ENCODE results near the gene TSPAN13.

The TSPAN13 gene

DNA sequence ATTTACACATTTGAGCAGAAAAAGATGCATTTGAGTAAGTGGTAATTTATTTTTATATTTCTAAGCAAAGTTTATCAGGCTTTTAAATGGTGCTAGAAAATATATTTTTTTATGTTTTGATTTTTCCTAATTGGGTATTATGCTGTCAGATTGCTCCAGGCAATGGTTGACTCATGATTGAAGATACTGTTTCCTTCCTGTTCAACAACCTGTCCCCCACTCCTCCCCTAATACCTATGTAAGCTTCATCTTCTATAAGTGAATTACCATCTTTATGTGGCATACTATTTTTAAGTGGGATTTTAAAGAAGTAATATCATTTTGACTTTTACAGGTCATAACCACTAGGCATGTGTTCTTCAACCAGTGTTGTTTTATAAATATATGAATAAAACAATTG, 21.4 kb downstream of the TSPAN13 start:
- CTCF ChIA-PET, result interaction anchor here (1.2 to 2.0 kb wide), 2 partner anchors 25 to 26 kb away, joined by 3 to 5 read pairs; no protein-coding TSS in a partner anchor
- no peak overlapping the region for H3K4me3 ChIP-seq (ENCODE audit: low read depth, low read length)
- TF ChIP-seq, protein P1, sequence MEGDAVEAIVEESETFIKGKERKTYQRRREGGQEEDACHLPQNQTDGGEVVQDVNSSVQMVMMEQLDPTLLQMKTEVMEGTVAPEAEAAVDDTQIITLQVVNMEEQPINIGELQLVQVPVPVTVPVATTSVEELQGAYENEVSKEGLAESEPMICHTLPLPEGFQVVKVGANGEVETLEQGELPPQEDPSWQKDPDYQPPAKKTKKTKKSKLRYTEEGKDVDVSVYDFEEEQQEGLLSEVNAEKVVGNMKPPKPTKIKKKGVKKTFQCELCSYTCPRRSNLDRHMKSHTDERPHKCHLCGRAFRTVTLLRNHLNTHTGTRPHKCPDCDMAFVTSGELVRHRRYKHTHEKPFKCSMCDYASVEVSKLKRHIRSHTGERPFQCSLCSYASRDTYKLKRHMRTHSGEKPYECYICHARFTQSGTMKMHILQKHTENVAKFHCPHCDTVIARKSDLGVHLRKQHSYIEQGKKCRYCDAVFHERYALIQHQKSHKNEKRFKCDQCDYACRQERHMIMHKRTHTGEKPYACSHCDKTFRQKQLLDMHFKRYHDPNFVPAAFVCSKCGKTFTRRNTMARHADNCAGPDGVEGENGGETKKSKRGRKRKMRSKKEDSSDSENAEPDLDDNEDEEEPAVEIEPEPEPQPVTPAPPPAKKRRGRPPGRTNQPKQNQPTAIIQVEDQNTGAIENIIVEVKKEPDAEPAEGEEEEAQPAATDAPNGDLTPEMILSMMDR (IDR thresholded peaks at IDR 0.05; ENCODE audit: insufficient read depth, low read length, missing control alignments), result no peak
- DNase-seq (ENCODE audit: low read depth, low spot score), result no peak
- POLR2A ChIA-PET, result no interaction called here

DNA sequence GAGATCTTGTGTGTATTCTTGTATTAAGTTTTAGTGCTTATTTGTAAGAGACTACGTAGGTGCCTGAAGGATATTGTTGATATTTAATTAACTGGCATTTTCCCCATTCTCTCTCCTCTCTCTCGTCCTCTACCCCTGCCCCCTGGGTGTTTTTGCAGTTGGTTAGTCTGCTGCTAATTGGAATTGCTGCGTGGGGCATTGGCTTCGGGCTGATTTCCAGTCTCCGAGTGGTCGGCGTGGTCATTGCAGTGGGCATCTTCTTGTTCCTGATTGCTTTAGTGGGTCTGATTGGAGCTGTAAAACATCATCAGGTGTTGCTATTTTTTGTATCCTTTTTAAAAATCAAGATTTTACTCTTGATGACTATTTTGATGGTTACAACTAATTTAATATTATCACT, 22.5 kb downstream of the TSPAN13 start:
- H3K4me3 ChIP-seq (ENCODE audit: low read depth, low read length), result no peak overlapping the region
- CTCF ChIA-PET, result interaction anchor here (2.0 kb wide), 1 partner anchor 25 kb away, joined by 5 read pairs; no protein-coding TSS in a partner anchor
- POLR2A ChIA-PET, result no interaction called here
- TF ChIP-seq, protein P1 (IDR thresholded peaks at IDR 0.05; ENCODE audit: insufficient read depth, low read length, missing control alignments), result no peak
- no peak for DNase-seq (ENCODE audit: low read depth, low spot score)

DNA sequence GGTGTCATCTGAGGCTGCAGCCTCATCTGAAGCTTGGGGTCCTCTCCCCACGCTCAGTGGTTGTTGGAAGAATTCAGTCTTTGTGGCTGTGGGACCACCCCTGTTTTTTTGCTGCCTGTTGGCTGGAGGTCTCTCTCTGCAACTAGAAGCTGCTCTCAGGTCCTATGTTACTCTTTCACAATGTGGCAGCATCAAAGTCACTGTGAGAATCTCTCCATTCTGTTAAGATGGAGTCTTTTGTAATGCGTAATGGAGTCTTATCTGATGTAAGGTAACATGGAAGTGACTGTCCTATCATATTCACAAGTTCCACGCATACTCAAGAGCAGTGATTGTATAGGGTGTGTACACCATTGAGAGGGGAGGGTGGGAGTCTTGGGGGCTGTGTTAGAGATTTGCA, 24.9 kb downstream of the TSPAN13 start:
- DNase-seq (ENCODE audit: low read depth, low spot score), result no peak
- CTCF ChIA-PET, result interaction anchor here (1.0 to 2.4 kb wide), 2 partner anchors 23 to 113 kb away, joined by 3 to 6 read pairs; no protein-coding TSS in a partner anchor
- POLR2A ChIA-PET, result no interaction called here
- TF ChIP-seq, protein P1 (IDR thresholded peaks at IDR 0.05; ENCODE audit: insufficient read depth, low read length, missing control alignments), result no peak
- H3K4me3 ChIP-seq (ENCODE audit: low read depth, low read length), result no peak overlapping the region

DNA sequence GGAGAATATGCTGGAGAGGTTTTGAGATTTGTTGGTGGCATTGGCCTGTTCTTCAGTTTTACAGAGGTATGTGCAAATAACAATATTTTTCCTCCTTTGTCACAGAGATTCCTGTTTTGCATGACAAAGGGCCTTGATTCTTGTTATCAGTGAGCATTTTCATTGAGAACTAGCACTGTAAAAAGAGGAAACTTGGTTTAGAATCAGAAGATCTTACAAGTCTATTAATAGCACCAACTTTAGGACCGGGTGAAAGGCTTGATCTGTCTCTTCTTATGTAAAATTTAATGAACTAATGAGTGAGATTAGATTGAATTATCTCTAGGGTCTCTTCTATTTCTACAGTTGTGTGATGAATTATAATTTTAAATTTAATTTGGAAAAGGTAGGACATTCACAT, 25.5 kb downstream of the TSPAN13 start:
- ChIA-PET CTCF (interaction anchor here (1.0 kb wide), 1 partner anchor 112 kb away, joined by 3 read pairs; no protein-coding TSS in a partner anchor), POLR2A (no interaction called here)
- no peak for DNase-seq (ENCODE audit: low read depth, low spot score)
- TF ChIP-seq, protein P1 (IDR thresholded peaks at IDR 0.05; ENCODE audit: insufficient read depth, low read length, missing control alignments), result no peak
- H3K4me3 ChIP-seq (ENCODE audit: low read depth, low read length), result no peak overlapping the region

DNA sequence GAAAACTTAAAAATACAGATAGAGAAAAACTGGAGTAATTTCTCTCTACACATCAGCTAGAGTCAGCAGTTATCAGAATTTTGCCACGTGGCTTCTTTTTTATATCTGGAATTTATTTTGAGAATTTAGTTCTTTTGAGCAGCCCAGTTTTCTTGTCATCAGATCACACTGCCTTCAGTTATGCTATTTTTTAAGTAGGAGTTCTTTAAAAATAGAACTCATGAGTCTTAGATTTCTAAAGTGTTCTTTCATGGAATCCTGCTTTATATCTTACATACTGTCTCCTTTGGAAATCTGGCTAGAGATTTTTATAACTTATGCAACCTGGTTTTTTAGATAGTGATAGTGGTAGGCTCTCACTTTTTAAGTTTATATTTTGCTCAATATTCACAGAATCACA, 27.0 kb downstream of the TSPAN13 start:
- no peak overlapping the region for H3K4me3 ChIP-seq (ENCODE audit: low read depth, low read length)
- no peak for DNase-seq (ENCODE audit: low read depth, low spot score)
- TF ChIP-seq, protein P1 (IDR thresholded peaks at IDR 0.05; ENCODE audit: insufficient read depth, low read length, missing control alignments), result no peak
- CTCF ChIA-PET, result interaction anchor here (0.8 to 3.4 kb wide), 5 partner anchors 11 to 86 kb away, joined by 3 to 18 read pairs (median 4); no protein-coding TSS in a partner anchor
- POLR2A ChIA-PET, result no interaction called here

DNA sequence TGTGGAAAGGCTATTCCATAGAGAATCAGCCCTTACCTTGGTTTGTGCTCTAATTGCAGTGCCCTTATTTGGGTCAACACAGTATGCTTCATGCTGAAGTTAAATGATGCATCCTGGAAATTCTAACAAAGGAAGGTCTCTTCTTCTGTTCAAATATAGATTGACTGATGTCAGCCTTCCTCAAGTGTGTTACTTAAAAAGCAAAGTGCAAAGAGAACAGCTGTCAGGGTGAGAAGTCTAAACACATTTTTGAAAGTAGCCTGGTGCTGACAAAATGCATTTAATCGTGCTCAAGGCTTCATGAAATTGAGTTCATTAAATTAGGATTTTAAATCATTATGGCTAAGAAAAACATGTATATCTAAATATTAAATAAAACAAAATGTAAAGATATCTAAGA, 31.8 kb downstream of the TSPAN13 start:
- no peak for DNase-seq (ENCODE audit: low read depth, low spot score)
- TF ChIP-seq, protein P1 (IDR thresholded peaks at IDR 0.05; ENCODE audit: insufficient read depth, low read length, missing control alignments), result no peak
- ChIA-PET CTCF (interaction anchor here (6.0 kb wide), 1 partner anchor 16 kb away, joined by 40 read pairs; no protein-coding TSS in a partner anchor), POLR2A (no interaction called here)
- no peak overlapping the region for H3K4me3 ChIP-seq (ENCODE audit: low read depth, low read length)

Data from AG04449 (cell line).